ENCODE data around the gene KSR1.

GRCh38 chr17:27593232-27593856 lies 137.1 kb downstream of the KSR1 start:
- TF ChIP-seq EZH2phosphoT487 (IDR thresholded peaks at IDR 0.05; ENCODE audit: insufficient read depth, low read depth) (no peak), EZH2 (IDR thresholded peaks at IDR 0.05; ENCODE audit: insufficient read depth, poor library complexity, severe bottlenecking) (no peak)

Measured in GM23248 (cell line).